Cardiac fibroblast (primary cell): ENCODE data around the gene SPN.
"Not testable (repeated sequence)": the region's sequence is repeated elsewhere in the genome, so short reads cannot be mapped to it uniquely, and the experiment has no call there.

ENCODE experiments used
- DNase-seq, 2 donors: peaks; one replicate each; pipeline versions ENCODE4 v3.0.0 to v3.0.0-alpha.2; 2010; ENCODE audit warnings: low read depth in 2 of 2
- H3K4me3 ChIP-seq, 2 donors: replicated peaks in 1 of 2; 1 replicate in 1 of 2; 2 replicates in 1 of 2; pipeline ENCODE4 v1.5.1; 2011; ENCODE audit warnings: low read depth in 2 of 2, low read length in 2 of 2, mild to moderate bottlenecking in 2 of 2, moderate library complexity in 1 of 2
- CTCF ChIP-seq: IDR thresholded peaks from one replicate; pipeline ENCODE4 v1.5.1; 2011; ENCODE audit warnings: low read depth, mild to moderate bottlenecking, low read length, inconsistent platforms

Gene SPN

GRCh38 chr16:29649588-29650494, 13.2 kb upstream of the SPN start:
- H3K4me3 ChIP-seq: no peak overlapping the region
- DNase-seq: no peak
- TF ChIP-seq CTCF: no peak

- H3K4me3 ChIP-seq: no peak overlapping the region
- no peak for DNase-seq
- no peak for TF ChIP-seq CTCF
Measured at GRCh38 chr16:29650771-29651170, 12.3 kb upstream of the SPN start.

- DNase-seq: no peak
- TF ChIP-seq CTCF: no peak
Measured at GRCh38 chr16:29651774-29652349, 11.2 kb upstream of the SPN start.

GRCh38 chr16:29653471-29653870, 9.6 kb upstream of the SPN start:
- TF ChIP-seq CTCF: no peak
- DNase-seq: no peak
- H3K4me3 ChIP-seq: no peak overlapping the region

More at GRCh38 chr16:29651774-29652349, 11.2 kb upstream of the SPN start:
- H3K4me3 ChIP-seq: no peak overlapping the region

GRCh38 chr16:29653890-29654289, 9.2 kb upstream of the SPN start:
- not testable (repeated sequence) for DNase-seq, H3K4me3 ChIP-seq

GRCh38 chr16:29656688-29657523, 6.1 kb upstream of the SPN start:
- H3K4me3 ChIP-seq: no peak overlapping the region
- DNase-seq: no peak
- no peak for TF ChIP-seq CTCF

GRCh38 chr16:29658705-29659104, 4.3 kb upstream of the SPN start:
- no peak for TF ChIP-seq CTCF
- no peak overlapping the region for H3K4me3 ChIP-seq
- DNase-seq: no peak
